Measurements from ENCODE around the gene SND1.

GRCh38 chr7:128097211-128097731 is 445.3 kb downstream of the SND1 start:
- TF ChIP-seq CTCF (IDR thresholded peaks at IDR 0.05; ENCODE audit: low read depth, low read length, poor library complexity, severe bottlenecking) (no peak), EZH2phosphoT487 (IDR thresholded peaks at IDR 0.05; ENCODE audit: borderline replicate concordance, low read length) (no peak)
